Measurements from ENCODE around the gene MBLAC2.

Gene MBLAC2

GRCh38 chr5:90474235-90475107, at the start of gene MBLAC2, which contains the start of gene POLR3G:
Gene MBLAC2 (minus strand): TSS chr5:90474771. CDS start chr5:90474292, 479 bp downstream.
Gene POLR3G (plus strand): TSS chr5:90474864. CDS start chr5:90485568, 10,704 bp downstream.
- peak; percentile 95 for DNase-seq

GRCh38 chr5:90519081-90519480, 44.5 kb upstream of the MBLAC2 start:
- DNase-seq: no peak

GRCh38 chr5:90518661-90519060, 44.1 kb upstream of the MBLAC2 start:
- DNase-seq: no peak

GRCh38 chr5:90514520-90514919, 39.9 kb upstream of the MBLAC2 start:
- DNase-seq: no peak

GRCh38 chr5:90510438-90510837, 35.9 kb upstream of the MBLAC2 start:
- DNase-seq: no peak

- no peak for DNase-seq
Observed at GRCh38 chr5:90506221-90506620, 31.6 kb upstream of the MBLAC2 start.

GRCh38 chr5:90504743-90505142, 30.2 kb upstream of the MBLAC2 start:
- DNase-seq: no peak

GRCh38 chr5:90503596-90503995, 29.0 kb upstream of the MBLAC2 start:
- DNase-seq: no peak

- no peak for DNase-seq
Observed at GRCh38 chr5:90495146-90495545, 20.6 kb upstream of the MBLAC2 start.

GRCh38 chr5:90494043-90494442, 19.5 kb upstream of the MBLAC2 start:
- DNase-seq: no peak

- DNase-seq: no peak
Observed at GRCh38 chr5:90488791-90489190, 14.2 kb upstream of the MBLAC2 start.

- DNase-seq: no peak
Observed at GRCh38 chr5:90484540-90484939, 10.0 kb upstream of the MBLAC2 start.

GRCh38 chr5:90483206-90483605, 8.6 kb upstream of the MBLAC2 start:
- no peak for DNase-seq

- no peak for DNase-seq
Observed at GRCh38 chr5:90480699-90481098, 6.1 kb upstream of the MBLAC2 start.

GRCh38 chr5:90479611-90480385, 5.2 kb upstream of the MBLAC2 start:
- DNase-seq: no peak

- no peak for DNase-seq
Observed at GRCh38 chr5:90477621-90478215, 3.1 kb upstream of the MBLAC2 start.

GRCh38 chr5:90477073-90477472, 2.5 kb upstream of the MBLAC2 start:
- no peak for DNase-seq

- no peak for DNase-seq
Observed at GRCh38 chr5:90476391-90476790, 1.8 kb upstream of the MBLAC2 start.

GRCh38 chr5:90475436-90475980, 937 bp upstream of the MBLAC2 start:
- DNase-seq: no peak

- no peak for DNase-seq
Observed at GRCh38 chr5:90473396-90474234, 956 bp downstream of the MBLAC2 start.

GRCh38 chr5:90472783-90473395, 1.7 kb downstream of the MBLAC2 start:
- no peak for DNase-seq

- DNase-seq: no peak
Observed at GRCh38 chr5:90461288-90461687, 13.3 kb downstream of the MBLAC2 start.

Data from femur (tissue), 1 donor.